Ammon's horn (tissue), 1 donor: ENCODE data around the gene CCDC187.
"Not testable (repeated sequence)": the region's sequence is repeated elsewhere in the genome, so short reads cannot be mapped to it uniquely, and the experiment has no call there.

Experiments
- DNase-seq: peaks from one replicate; pipeline ENCODE4 v3.0.0-alpha.2; 2016; ENCODE audit warnings: low spot score

Gene CCDC187

DNA sequence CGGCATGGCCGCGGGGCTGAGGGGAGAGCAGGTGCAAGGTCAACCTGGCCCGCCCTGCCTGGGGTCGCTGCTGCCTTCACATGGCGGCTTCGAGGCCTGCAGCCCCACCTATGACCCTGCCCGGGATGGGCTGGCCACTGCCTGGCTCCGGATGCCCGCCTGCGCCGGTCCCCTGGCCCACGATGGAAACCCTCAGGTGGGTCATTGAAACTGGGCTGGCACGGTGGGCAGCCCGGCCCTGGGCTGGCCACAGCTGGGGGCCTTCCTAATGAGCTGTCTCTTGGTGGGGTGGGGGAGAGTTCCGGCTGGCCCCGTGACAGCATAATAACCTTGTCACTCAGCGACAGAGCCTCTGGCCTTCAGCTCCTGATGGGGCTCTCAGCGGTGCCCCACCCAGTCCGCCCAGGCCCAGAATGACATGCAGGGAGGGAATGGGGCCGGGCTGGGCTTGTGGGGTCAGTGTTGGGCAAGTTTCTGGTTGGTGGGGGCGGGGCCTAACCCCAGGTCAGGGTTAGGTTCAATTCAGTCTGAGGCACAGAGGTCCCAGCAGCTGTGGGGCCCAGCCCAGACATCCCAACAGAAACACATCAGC, at the start of gene CCDC187:
TSS of gene CCDC187 (minus strand) at position 270 of the 592 bp plus-strand sequence. CDS start at position 6, 264 bp downstream.
- DNase-seq: no peak

DNA sequence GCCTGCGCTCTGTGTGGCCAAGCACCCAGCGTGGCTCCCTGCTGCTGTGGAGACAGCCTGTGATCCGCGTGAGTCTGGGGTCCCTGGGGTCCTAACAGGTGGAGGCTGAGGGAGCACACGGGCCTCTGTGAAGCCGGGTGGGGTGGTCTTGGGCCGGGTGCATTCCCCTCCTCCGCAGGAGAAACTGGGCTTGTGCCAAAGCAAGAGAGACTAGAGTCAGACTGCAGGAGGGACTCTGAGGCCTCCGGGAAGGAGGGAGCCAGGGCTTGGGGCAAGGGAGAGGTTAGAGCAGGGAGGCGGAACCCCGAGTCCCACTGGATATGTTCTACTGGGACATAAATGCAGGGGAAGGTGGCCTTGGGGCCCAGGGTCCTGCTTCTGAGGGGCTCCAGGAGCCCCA, 49.2 kb upstream of the CCDC187 start:
- DNase-seq: no peak

DNA sequence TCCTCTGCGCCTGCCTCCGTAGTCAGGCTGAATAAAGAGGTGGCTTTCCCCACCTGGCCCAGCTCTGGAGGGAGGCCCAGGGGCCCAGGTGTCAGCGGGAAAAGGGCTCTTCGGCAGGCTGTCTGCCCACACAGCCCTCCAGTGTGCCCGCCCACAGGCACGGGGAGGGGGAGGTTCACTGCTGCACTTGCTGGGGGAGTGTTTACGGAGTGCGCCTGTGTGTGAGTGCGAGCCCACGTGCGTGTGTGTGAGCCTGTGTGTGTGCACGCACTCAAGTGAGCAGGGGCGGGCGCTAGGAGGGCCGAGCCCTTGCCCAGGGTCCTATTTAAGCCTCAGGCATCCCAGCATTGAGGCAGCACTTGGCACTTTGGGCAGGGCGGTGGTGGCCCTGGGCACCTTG, 48.8 kb upstream of the CCDC187 start:
- peak; percentile 51 for DNase-seq

DNA sequence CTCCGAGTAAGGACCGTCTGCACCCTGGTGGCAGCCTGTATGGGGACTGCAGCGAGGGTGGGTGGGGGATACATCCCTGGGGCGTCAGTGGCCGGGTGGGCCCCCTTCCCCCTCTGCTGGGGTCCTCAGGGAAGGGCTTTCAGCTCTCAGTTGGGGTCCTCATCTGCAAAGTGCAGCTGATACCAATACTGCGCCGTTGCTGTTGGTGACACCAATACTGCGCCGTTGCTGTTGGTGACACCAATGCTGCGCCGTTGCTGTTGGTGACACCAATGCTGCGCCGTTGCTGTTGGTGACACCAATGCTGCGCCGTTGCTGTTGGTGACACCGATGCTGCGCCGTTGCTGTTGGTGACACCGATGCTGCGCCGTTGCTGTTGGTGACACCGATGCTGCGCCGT, 48.0 kb upstream of the CCDC187 start:
- DNase-seq: not testable (repeated sequence)

DNA sequence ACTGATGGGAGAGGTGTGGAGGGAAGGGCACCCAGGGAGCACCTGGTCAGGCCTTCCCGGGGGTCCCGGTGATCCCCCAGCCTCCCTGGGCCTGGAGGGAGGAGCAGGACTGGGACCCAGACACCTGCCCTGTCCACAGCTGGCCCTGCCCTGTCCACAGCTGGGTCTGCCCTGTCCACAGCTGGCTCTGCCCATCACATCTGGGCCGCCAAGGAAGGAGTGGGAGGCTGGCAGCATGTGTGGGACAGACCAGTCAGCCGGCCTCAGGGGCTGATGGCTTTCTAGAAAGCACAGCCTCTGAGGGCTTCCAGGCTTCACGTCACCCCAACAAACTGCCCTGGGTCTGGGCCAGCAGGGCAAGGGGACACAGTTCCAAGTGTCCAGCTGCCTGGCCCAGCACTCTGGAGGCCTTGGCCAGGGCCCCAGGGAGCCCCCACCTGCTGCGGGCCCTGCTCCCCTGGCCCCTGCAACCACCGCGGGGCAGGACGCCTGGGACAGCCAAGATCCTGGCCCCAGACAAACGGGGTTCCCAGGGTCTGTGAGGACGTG, 47.4 kb upstream of the CCDC187 start:
- no peak for DNase-seq

DNA sequence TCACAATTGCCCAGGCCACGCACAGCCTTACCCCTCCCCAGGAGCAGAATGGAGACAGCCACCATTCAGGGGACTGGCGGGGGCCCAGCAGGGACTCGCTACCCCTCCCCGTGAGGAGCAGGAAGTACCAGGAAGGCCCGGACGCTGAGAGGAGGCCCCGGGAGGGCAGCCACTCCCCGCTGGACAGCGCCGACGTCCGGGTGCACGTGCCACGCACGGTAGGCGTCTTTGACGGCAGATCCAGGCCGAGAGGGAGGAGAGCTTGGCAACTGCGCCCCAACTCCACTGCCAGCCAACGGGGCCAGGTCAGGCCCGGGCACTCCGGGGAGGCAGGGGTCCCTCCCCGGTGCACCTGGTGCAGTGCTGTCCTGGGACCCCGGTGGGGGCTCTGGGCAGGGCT, 45.7 kb upstream of the CCDC187 start:
- no peak for DNase-seq

DNA sequence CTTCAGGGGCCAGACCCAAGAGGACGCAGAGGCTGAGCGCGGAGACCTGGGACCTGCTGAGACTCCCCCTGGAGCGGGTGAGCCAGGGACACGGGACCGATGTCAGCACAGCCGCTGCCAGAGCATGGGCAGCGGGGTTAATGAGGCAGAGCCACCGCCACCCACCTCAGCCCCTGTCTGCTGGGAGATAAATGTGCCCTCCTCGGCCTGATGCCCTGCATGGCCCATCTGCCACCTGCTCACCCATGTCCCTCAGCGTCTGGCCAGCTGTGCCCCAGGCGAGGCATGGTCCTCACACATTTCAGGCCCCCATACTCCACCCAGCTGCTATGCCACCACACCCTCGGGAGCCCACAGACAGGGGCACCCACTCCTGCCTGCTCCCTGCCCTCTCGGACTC, 44.8 kb upstream of the CCDC187 start:
- no peak for DNase-seq

DNA sequence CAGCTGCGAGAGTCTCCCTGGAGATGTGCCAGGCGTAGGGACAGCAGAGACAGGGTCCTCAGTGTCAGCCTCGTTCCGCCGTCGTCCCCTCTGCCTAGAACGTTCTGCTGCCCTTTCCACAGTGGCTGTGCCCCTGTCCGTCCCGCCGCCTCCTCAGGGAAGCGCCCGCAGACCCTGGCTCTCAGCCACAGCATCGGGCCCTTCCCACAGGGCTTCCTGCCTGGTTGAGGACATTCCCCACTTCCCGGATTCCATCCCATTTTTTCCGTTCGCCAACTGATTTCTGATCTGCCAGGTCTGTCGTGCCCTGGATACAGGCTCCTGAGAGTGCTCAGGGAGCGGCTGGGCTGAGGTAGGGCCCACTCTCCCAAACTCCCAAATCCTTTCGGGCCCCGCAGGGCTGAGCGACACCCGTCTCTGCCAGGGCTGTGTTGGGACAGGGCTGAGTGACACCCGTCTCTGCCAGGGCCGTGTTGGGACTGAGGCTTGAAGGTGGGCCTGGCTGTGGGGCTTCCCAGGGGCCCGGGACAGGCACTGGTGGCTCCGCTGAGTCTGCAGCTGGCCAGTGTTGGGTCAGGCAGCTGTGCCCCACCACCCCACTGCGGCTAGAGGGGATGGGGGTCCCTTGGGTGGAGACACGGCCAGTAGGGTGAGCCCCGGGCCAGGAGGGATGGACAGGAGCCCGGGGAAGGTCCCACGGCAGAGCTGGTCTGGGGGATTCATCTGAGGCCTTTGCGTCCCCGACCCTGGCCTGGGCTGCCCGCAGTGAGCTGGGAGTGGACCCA, 43.8 kb upstream of the CCDC187 start:
- DNase-seq: no peak

DNA sequence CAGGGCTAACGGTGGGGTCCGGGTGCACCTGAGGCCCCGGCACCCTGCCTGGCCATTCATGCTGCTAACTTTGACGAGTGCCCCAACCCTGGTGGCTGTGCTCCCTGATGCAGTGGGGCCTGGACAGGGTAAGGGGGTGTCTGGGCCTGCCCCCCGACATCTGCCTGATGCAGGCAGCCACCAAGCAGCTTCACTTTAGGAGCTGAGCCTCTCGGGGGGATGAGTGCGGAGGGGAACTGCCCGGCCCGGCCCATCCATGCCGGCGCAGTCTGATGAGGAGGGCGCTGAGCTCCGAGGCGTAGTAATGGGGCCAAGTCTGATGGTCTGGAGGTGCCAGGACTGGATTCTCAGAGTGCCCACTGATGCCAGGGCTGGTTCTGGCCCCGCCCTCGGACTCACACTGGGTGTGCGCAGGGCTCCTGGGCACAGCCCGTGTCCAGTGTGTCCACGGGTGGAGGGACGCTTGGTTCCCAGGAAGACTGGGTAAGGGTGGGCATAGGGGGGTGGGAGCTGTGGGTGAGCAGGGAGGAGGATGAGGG, 43.1 kb upstream of the CCDC187 start:
- no peak for DNase-seq

DNA sequence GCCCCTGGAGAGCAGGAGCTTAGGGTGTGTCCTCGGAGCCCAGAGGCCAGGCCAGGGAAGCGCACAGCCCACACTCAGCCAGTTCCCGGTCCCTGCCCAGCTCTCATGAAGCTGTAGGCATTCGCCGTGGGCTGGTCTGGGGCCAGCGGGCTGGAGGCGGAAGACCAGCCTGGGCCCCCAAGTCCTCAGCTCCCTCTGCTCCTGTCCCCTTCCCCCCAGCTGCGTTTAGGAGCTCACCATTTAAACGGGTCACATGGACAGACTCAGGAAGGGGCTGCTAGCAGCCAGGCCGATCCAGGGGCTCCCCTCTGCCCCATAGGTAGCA, 42.2 kb upstream of the CCDC187 start:
- DNase-seq: no peak

DNA sequence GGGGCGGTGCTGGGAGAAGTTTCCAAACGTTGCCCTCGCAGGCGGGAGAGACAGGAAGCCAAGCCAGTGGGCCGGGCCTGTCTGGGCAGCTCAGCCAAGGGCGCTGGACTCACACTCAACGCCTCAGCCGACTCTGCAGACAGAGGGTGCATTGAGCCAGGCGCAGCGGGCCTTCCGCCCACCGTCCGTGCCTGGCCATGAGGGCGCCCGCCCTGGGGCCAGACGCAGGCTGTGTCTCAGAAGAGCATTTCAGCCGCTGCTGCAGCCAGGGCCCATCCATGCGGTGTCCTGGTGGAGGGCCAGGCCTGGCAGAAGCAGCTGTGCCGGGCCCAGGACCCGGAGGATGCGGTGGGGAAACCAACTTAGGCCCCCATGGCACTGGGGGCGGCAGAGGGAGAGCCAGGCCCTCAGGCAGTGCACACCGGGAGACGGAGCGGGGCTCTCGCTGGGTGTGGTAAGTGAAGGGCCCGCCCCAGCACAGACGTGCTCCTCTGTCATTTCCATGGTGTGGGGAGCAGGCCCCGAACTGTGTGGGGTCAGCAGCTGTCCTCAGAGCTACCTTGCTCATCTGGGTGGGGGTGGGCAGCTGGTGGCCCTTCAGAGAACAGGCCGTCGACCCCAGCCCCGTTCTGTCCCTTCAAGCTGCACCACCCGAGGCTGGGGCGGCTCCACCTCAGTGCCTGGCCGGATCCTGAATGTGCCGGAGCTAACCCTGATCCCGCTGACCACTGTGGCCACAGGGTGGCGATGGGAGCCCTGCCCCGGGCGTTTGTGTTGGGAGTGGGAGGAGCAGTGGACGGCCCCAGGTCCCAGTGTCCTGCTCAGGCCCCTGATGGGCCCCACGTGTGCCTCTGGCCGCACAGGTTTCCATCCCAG, 41.6 kb upstream of the CCDC187 start:
- peak; percentile 94 for DNase-seq

DNA sequence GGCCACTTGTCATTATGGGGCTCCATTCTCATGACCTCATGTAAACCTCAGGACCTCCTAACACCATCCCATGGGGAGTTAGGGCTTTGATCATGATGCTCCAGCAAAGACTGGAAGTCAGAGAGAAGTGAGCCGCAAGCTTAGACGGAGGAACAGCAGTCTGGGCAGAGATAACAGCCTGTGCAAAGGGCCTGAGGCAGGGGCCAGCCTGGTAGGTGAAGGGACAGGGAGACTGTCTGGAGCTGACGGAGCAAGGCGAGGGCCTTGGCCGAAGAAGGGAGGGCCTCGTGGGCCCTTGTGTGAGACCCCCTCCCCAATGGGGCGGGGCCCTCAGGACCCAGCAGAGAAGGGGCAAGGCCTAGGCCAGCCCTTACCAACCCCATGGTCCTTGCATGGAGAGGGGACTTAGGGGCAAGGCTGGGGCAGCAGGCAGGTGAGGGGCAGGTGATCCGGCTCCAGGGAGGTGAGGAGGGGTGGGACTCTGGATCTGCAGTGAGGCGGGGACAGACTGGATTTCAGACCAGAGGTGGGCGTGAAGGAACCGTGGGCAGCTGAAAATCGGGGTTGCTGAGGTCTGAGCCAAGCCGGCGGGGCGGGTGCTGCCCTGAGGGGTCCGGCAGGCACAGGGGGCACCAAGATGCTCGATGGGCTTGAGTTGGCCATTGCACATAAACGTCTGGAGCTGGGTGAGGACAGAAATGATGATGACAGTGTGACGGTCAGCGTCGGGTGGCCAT, 40.8 kb upstream of the CCDC187 start:
- DNase-seq: no peak

DNA sequence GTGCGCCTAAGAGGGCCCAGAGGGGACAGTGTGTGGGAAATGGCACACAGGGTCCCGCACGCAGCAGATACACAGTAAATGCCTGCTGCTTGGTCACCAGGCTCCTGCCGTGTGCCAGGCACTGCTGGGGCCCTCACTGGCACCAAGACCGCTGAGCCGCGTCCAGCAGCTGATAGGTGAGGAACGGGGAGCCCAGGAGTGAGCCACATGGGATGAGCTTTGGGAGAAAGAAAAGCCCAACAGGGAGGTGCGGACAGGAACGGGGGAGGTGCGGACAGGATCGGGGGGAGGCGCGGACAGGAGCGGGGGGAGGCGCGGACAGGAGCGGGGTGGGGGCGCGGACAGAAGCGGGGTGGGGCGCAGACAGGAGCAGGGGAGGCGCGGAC, 40.0 kb upstream of the CCDC187 start:
- DNase-seq: no peak

DNA sequence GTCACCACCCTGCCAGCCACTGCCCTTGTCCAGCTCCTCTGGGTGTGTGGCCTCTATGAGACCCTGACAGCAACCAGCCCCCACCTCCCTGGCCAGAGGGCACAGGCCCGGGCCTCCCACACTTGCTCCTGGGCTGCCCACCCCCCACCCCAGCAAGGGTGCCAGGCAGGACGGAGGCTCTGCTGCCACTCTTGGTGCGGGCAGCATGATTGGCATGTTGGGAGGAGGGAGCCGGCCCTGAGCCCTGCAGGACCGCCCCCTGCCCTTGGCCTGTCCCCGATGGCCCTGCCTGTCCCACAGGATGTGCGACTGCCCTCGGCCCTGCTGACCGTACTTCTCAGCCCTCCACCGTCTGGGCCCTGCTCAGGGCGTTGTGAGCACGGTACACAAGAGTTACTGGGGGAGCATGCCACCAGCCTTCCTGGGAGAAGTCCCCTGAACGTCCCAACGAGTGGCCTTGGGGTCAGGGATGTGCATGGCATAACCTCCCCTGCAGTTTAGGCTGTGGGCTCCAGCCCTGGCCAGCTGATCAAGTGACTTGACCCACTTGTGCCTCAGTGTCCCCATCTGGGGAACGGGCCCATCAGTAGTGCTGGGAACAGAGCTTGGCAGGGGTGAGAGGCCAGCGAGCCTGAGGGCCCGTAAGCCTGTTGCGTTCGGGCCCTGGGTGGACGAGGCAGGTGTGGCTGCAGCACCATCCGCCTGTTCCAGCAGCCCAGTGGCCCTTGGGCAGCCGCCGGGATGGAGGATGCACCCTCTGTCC, 39.4 kb upstream of the CCDC187 start:
- no peak for DNase-seq

DNA sequence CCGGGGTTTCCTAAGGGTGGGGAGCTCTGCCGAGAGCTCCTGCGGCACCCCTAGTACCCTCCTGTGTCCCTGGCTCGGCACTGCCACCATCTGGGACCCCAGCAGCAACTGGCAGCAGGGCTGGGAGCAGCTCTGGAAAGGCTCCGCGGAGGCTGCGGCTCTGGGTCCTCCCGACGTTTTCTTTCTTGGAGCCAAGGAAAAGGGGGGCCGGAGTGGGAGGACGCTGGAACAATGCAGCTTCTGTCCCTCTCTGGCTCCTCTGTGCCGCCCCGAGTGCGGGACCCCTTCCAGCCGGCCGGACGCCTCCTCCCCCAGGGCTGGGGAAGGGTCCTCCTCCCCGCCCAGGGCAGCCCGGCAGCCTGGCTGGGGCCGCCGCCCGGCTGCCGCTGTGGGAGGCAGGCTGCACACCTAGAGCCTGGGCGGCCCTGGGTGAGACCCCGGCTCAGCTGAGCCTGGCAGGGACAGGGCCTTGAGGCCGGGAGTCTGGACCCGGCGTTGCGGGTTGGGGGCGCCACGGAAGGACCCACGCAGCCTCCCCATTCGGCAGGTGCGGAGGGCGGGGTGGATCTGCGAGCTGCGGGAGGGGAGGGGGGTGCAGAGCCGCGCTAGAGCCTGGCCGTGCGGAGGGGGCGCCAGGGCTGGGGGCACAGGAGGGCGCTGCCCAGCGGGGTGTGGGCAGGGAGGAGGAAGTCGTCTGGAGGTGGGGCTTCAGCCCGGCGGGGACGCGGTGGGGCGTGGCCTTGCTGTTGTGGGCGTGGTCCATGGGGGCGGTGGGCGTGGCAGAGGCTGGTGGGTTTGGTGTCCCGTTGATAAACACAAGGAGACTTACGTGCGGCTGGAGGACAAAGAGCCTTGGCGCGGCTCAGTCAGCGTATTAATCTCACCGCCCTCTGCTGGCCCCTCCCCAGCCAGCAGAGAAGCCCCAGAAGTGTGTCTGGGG, 38.6 kb upstream of the CCDC187 start:
- DNase-seq: peak; percentile 85

DNA sequence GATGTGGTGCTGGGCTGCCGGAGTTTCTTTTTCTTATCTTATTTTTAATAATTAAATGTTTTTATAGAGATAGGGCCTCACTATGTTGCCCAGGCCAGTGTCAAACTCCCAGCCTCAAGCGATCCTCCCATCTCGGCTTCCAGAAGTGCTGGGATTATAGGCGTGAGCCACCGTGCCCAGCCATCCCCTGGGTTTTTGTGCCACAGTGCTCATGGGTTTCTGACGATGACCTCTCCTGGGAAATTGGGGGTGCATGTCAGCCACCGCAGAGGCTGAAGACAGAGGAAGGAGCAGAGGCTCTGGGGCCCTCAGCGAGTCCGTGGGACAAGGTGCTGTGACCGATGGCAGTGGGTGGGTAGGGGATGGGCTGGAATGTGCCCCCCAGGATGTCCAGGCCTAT, 37.9 kb upstream of the CCDC187 start:
- DNase-seq: no peak

DNA sequence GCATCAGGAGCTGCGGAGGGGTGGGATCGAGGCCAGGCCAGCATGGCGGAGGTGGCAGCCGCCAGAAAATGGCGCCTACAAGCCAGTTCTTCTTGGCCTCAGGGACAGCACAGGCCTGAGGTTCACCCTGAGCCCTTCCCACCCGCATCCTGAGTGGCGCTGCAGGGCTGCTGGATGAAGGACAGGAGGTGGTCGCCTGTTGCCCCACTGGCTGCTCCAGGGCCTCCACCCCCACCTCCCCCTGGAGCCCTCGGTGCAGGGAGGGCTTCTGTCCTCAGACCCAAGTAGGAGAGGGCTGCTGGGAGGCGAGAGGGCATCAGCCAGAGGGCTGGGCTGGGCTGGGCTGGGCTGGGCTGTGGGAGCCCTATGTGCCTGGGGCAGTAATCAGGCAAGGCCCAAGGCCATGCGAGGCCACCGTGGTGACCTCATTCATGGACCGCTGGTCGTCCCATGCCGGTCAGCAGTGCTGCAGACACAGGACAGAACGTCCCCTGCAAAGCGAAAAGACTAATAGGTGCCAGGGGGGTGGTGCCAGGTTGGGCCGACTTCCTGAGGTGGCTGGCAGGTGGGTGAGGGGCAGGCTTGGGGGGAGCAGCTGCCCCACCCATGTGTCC, 37.3 kb upstream of the CCDC187 start:
- no peak for DNase-seq

DNA sequence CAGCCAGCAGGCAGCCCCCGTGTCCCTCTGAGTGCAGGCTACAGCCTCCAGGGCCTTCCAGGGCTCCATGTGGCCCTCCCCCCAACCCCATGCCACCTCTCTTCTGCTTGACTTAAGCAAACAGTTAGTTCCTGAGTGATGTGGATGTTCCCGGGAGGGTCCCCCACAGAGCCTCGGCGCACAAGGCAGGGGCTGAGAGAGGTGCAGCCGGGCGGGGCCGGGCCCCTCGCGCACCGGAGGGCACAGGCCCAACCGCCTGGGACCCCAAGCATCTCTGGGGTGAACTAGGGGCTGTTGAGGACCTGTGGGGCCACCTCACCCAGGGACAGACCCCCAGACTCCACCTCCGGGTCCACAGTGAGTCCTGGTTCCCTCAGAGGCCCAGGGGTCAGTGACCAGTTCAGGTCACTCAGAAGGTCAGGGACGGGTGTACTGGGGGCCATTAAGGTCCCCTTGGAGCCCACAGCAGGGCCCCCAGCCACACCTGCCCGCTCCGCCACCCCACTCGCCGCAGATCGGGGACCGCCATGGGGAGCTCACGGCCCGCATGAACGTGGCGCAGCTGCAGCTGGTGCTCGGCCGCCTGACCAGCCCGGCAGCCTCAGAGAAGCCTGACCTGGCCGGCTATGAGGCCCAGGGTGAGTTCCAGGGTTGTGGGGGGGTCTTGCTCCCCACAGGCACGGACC, 36.6 kb upstream of the CCDC187 start:
- DNase-seq: no peak

DNA sequence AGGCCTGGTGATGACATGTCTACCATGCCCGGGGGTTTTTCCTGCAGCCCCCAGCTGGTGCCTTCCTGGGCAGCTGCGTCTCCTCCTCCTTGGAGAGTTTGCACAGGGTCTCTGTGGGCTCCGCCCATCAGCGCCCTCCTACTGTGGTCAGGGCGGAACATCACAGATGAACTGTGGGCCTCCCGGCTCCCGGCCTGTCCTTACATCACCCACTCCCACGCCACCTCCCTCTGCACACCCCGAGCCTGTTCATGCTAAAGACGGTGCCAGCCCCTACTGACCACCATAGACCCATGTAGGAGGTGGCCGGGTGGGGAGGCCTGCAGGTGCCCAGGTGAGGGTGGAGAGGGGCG, 36.0 kb upstream of the CCDC187 start:
- no peak for DNase-seq
